HG03460 (cell line): ENCODE measurements around the gene LRP2.
A peak's percentile ranks its signal among the peaks of the same experiment; 100 is the strongest.

ENCODE experiments used
- ATAC-seq: cut with Tn5 transposase; IDR thresholded peaks from one replicate; pipeline ENCODE4 v1.9.1; 2021; ENCODE audit not compliant: unreplicated experiment

Gene LRP2

DNA sequence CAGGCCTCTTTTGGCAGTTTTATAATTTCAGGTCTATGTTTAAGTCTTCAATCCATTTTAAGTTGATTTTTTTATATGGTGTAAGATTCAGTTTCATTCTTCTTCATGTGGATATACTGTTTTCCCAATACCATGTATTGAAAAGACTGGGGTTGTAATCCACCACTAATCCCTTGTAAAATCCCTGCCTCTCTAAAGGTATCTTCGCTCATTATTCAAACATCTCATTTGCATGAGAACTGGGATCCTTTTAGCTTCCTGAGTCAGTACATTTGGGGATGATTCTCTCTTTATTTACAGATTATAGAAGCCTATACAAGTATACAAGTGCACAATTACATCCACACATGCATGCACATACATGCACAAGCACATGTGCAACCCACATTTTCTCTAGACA is 267.7 kb downstream of the LRP2 start:
- no peak for ATAC-seq

DNA sequence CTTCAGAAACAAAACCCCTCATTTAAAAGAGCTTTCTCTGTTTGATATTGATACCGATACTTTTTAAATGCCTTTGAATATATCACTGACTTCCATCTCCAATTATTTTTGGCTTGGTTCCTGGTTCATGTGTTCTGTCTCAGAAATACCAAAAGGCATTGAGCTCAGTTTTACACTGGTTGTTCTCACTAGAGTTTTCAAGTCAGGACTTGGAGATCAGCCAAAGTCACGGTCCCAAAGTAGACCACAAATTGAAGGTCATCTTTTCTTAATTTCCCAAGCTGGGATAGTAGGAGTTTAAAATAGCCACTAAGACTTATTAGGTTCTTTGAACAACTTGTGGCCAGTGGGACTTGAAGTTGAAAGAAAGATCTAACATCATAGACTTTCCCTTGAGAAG is 268.8 kb downstream of the LRP2 start:
- ATAC-seq = no peak

DNA sequence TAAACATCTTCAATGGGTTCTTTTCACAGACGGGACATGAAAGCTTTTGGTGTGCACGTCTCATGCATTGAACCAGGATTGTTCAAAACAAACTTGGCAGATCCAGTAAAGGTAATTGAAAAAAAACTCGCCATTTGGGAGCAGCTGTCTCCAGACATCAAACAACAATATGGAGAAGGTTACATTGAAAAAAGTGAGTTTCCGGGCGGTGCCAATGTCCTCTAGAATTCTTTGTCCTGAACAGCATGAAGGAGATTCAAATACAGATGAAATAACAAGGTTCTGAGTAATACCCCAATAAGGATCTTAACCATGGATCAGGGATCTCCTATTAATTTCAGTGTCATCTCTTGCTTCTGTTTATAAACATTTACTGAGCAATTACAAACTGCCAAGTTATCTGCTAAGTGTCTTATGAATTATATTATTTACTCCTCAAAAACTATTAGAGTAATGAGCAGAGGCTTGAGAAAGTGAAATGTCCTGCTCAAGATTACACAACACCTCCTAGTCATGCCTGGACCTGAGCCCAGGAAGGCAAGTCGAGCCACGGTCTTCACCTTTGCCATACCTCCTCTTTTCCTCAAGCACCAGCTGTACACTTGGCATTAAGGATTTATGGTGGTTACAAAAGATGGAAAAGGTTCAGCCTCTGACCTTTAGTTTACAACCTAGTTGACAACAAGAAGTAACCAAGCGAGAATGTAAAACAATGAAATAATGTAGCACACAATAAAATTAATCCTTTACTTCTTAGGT is 270.4 kb downstream of the LRP2 start:
- ATAC-seq = no peak

- no peak for ATAC-seq
Measured at GRCh38 chr2:169091256-169091655, 271.1 kb downstream of the LRP2 start.

GRCh38 chr2:169090133-169090820 is 272.1 kb downstream of the LRP2 start:
- no peak for ATAC-seq

DNA sequence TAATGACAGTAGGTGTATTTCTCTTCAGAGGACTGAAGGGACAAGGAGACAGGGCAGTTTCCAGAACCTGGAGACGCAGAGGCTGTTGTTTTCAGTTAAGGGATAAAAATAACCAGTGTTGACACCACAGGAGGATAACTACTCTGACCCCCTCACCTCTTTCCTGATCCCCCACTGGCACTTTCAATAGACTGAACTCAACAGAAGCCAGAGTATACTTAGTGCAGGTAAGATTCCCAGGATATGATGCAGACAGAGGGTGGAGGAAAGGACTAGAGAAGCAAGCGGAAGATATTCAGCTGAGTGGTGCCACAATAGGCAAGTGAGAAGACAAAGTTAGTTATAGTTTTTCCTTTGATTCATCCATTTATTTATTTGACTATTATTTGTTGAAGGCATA is 273.2 kb downstream of the LRP2 start:
- ATAC-seq = no peak

- no peak for ATAC-seq
Measured at GRCh38 chr2:169087757-169088379, 274.5 kb downstream of the LRP2 start.

GRCh38 chr2:169086893-169087467 is 275.4 kb downstream of the LRP2 start:
- ATAC-seq = no peak

DNA sequence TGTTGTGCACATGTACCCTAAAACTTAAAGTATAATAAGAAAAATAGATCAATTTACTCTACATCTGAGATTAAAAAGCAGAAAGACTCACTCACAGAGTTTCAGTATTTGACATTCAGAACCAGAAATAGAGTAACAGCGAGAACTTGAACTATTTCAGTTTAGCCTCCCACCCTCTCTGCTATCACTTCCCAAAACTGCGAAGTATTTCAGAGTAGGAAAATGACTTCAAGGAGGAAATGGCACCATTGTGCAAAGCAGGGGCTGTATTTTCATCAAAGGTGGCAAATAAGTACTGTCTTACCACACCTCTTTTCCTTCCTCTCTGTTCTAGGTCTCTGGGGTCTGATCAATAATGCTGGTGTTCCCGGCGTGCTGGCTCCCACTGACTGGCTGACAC is 279.3 kb downstream of the LRP2 start:
- ATAC-seq = no peak

DNA sequence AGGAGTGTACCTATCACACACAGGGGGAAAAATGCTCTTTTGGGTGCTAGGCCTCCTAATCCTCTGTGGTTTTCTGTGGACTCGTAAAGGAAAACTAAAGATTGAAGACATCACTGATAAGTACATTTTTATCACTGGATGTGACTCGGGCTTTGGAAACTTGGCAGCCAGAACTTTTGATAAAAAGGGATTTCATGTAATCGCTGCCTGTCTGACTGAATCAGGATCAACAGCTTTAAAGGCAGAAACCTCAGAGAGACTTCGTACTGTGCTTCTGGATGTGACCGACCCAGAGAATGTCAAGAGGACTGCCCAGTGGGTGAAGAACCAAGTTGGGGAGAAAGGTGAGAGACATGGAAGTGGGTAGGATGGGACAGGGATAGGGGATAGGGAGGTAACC is 280.8 kb downstream of the LRP2 start:
- no peak for ATAC-seq

DNA sequence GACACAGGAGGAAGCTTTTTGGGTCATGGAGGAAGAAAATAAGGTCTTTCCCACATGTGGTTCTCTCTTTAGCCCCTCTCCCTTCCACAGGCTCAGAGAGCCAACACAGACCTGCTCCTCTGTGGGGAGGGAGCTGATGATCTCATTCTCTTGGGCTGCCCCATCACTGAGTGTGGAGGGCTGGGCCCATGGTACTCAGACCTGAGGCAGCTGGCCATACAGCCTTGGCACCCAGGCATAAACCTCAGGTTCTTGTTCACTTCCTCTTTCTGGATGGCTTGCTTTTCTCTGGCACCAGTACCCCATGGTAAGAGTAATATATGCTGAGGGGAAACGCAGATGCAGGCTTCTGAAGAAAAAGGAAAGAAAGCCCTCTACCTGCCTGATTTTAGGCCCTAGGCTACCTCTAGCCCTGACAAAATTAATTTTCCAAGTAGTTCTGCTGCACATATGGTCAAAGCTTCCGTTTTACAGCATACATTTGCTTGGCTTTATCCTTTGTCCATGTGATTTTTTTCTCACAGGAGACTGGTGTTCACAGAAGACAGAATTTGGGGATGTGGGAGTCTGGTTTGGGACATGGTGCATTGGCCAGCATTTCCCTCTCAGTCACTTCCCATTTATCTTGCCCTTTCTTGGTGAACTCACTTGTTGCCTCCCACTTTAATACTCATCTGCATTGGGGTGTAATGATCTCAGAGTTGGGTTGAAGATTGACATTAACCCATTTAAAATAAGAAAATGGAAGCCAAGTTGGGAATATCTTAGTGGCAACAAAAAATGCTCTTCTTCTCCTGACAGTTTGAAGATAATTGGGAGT is 281.9 kb downstream of the LRP2 start:
- peak; percentile 81 for ATAC-seq

DNA sequence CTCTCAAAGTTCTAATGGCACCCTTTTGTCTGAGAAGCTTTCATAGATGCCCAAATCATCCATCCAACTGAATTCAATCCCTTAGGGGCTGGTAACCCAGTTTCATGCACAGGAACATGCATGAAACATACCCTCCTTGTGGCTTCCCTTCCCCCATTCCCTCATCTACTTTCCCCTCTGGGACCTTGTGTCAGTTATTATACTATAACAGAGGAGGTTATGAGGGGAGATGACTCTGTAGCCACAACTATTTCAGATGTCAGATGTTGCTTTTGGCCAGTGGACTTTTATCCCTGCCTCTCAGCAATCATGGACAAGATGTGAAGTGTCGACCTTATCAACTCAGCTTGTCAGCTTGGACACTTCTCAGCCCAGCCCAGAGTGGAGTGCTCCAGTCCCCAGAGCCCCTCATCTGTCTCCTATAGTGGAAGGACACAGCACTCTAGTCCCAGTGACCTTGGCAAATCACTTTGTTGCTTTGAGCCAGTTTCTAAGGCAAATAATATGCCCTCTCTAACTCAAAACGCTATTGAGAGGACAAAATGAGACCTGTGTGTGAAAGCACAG is 284.6 kb downstream of the LRP2 start:
- no peak for ATAC-seq
